Epithelial cell of proximal tubule (primary cell): ENCODE data around the gene ACSF3. TPM values are rescaled to one million over a fixed set of nuclear protein-coding genes. Genes with fewer than 3 reads are reported as not detected.

Experiments
- DNase-seq: peaks from one replicate; pipeline ENCODE4 v3.0.0-alpha.2; 2011; ENCODE audit warnings: low read depth
- H3K4me3 ChIP-seq: 2 replicates; pipeline ENCODE4 v1.5.1; 2011; ENCODE audit warnings: low read depth, mild to moderate bottlenecking, low read length
- CTCF ChIP-seq: conservative IDR thresholded peaks from 2 replicates; pipeline ENCODE4 v1.5.1; 2012; ENCODE audit warnings: low read depth, mild to moderate bottlenecking, low read length
- total RNA-seq: library from RNA; depleted of rRNA; stranded (reverse); fragments of >200 nt; gene quantifications from 2 replicates; pipeline ENCODE4 v1.2.3, GENCODE V29; 2015

The ACSF3 gene
- total RNA-seq, 1 donor from 2014 or later: 16.5 TPM

GRCh38 chr16:89048090-89048725 is 45.4 kb upstream of the ACSF3 start:
- TF ChIP-seq CTCF: no peak
- no peak for DNase-seq
- H3K4me3 ChIP-seq: no peak overlapping the region

GRCh38 chr16:89048871-89049422 is 44.7 kb upstream of the ACSF3 start:
- DNase-seq: no peak

GRCh38 chr16:89049484-89050118 is 44.1 kb upstream of the ACSF3 start:
- TF ChIP-seq CTCF: no peak
- no peak for DNase-seq
- no peak overlapping the region for H3K4me3 ChIP-seq

More at GRCh38 chr16:89048871-89049422, 44.7 kb upstream of the ACSF3 start:
- no peak for TF ChIP-seq CTCF
- H3K4me3 ChIP-seq: no peak overlapping the region

GRCh38 chr16:89050119-89050867 is 43.4 kb upstream of the ACSF3 start:
- no peak for DNase-seq
- H3K4me3 ChIP-seq: no peak overlapping the region
- no peak for TF ChIP-seq CTCF

GRCh38 chr16:89050868-89051311 is 42.8 kb upstream of the ACSF3 start:
- no peak overlapping the region for H3K4me3 ChIP-seq
- TF ChIP-seq CTCF: no peak
- DNase-seq: no peak

- no peak overlapping the region for H3K4me3 ChIP-seq
- DNase-seq: no peak
- no peak for TF ChIP-seq CTCF
Measured at GRCh38 chr16:89051521-89052166, 42.0 kb upstream of the ACSF3 start.
